Sigmoid colon (tissue), 7 donors: ENCODE results near the gene QRFPR. TPM values are rescaled to one million over a fixed set of nuclear protein-coding genes. Genes with fewer than 3 reads are reported as not detected.

Experiments used
- DNase-seq: peaks from one replicate; pipeline ENCODE4 v3.0.0-alpha.2; 2019
- H3K27ac ChIP-seq, 4 donors: fragments of 200-600 bp; sonication (generic); one replicate each; pipeline ENCODE4 v1.5.1; 2016 to 2019; ENCODE audit warnings: mild to moderate bottlenecking in 1 of 4
- H3K27me3 ChIP-seq, 3 donors: fragments of 200-600 bp; sonication (generic); one replicate each; pipeline ENCODE4 v1.5.1; 2019; ENCODE audit warnings: mild to moderate bottlenecking in 1 of 3
- H3K36me3 ChIP-seq, 4 donors: fragments of 200-600 bp; sonication (generic); one replicate each; pipeline ENCODE4 v1.5.1; 2016 to 2019
- H3K4me1 ChIP-seq, 4 donors: fragments of 200-600 bp; sonication (generic); one replicate each; pipeline ENCODE4 v1.5.1; 2017 to 2019
- H3K4me3 ChIP-seq, 4 donors: fragments of 200-600 bp; sonication (generic); one replicate each; pipeline ENCODE4 v1.5.1; 2017 to 2019; ENCODE audit warnings: mild to moderate bottlenecking in 2 of 4, moderate library complexity in 1 of 4
- H3K9me3 ChIP-seq, 4 donors: fragments of 200-600 bp in 3 of 4; sonication (generic) in 3 of 4; one replicate each; pipeline versions ENCODE4 v1.5.1 to v1.6.1; 2013 to 2019
- CTCF ChIP-seq, 4 experiments: fragments of 450-650 bp in 3 of 4; fragments of 200-600 bp in 1 of 4; IDR thresholded peaks; one replicate each; pipeline ENCODE4 v1.5.1; 2016 to 2019; ENCODE audit warnings: antibody characterized with exemption in 4 of 4, mild to moderate bottlenecking in 3 of 4, moderate library complexity in 2 of 4
- EP300 ChIP-seq, 4 donors: sonication (generic); formaldehyde crosslinking; IDR thresholded peaks; one replicate each; pipeline ENCODE4 v1.6.1; 2017; ENCODE audit warnings: antibody characterized with exemption in 4 of 4
- POLR2A ChIP-seq, 2 donors: fragments of 450-650 bp; IDR thresholded peaks; one replicate each; pipeline ENCODE4 v1.6.1; 2016; ENCODE audit warnings: antibody characterized with exemption in 2 of 2, mild to moderate bottlenecking in 2 of 2, moderate library complexity in 2 of 2
- POLR2AphosphoS5 ChIP-seq, 4 donors: sonication (generic); formaldehyde crosslinking; IDR thresholded peaks; one replicate each; pipeline ENCODE4 v1.6.1; 2017; ENCODE audit warnings: antibody characterized with exemption in 4 of 4
- WGBS, 2 donors: extraction: QIAGEN DNeasy Blood & Tissue Kit; methylation state at CpG; one replicate each; pipeline ENCODE4 v1.1.7; 2013; 5-methylcytosine and 5-hydroxymethylcytosine counted together
- intact Hi-C: fragments of 100-400 bp; cut with DNase I; formaldehyde crosslinking; loops from one replicate; pipeline ENCODE4 v1.15.1; 2023
- polyA plus RNA-seq, 3 donors: library from polyadenylated mRNA; stranded (reverse); fragments of 200-250 nt; gene quantifications; one replicate each; pipeline ENCODE4 v1.2.3, GENCODE V29; 2013
- total RNA-seq, 4 donors: library from RNA; depleted of rRNA; stranded (reverse); fragments of >200 nt; gene quantifications; one replicate each; pipeline ENCODE4 v1.1.0, GENCODE V29; 2016
- donor health status: healthy with polysubstance abuse.
- donor health status: Bipolar disorder and iron deficiency.
- donor health status: healthy.

The QRFPR gene
- total and polyA plus RNA-seq, 7 donors = 0.04 to 0.71 TPM; not detected in 5

GRCh38 chr4:121400632-121401031, 19.8 kb upstream of the QRFPR start:
- DNase-seq = no peak
- Histone ChIP-seq H3K9me3 (no peaks in the 10 kb centered on the region), H3K36me3 (no peaks in the 10 kb centered on the region), H3K27me3 (no peaks in the 10 kb centered on the region), H3K4me3 (no peak overlapping the region), H3K4me1 (peaks cover 0 to 17% (median 14%) of the 10 kb centered on the region in 4 donors), H3K27ac (no peak overlapping the region)
- 91 to 92% methylated on average over 4 of the region's 4 CpGs for WGBS, 2 donors
- intact Hi-C loops = no loop called here
- TF ChIP-seq POLR2A (IDR thresholded peaks at IDR 0.05) (no peak), CTCF (IDR thresholded peaks at IDR 0.05) (no peak), EP300 (IDR thresholded peaks at IDR 0.05) (no peak), POLR2AphosphoS5 (IDR thresholded peaks at IDR 0.05) (no peak)

GRCh38 chr4:121397941-121398601, 17.3 kb upstream of the QRFPR start:
- intact Hi-C loops = no loop called here
- no peaks in the 10 kb centered on the region for H3K27me3 ChIP-seq
- H3K36me3 ChIP-seq = no peaks in the 10 kb centered on the region
- 66 to 81% methylated on average over 1 of the region's 1 CpG for WGBS, 2 donors
- H3K4me1 ChIP-seq = peaks cover 0 to 17% (median 14%) of the 10 kb centered on the region in 4 donors
- no peaks in the 10 kb centered on the region for H3K9me3 ChIP-seq
- H3K27ac ChIP-seq = peak overlapping the region in 3 of 4 donors; percentile 48 to 79 (median 74)
- H3K4me3 ChIP-seq = no peak overlapping the region
- peak; percentile 80 for DNase-seq
- peak in 3 of 4 donors; percentile 34 to 59 (median 40) for TF ChIP-seq EP300 (IDR thresholded peaks at IDR 0.05)
- TF ChIP-seq POLR2AphosphoS5 (IDR thresholded peaks at IDR 0.05) = peak; percentile 53 to 79 (median 76)
- no peak for TF ChIP-seq CTCF (IDR thresholded peaks at IDR 0.05)

- Histone ChIP-seq H3K4me1 (peaks cover 0 to 17% (median 14%) of the 10 kb centered on the region in 4 donors), H3K9me3 (no peaks in the 10 kb centered on the region), H3K27ac (peak overlapping the region in 3 of 4 donors; percentile 48 to 79 (median 74)), H3K27me3 (no peaks in the 10 kb centered on the region), H3K4me3 (no peak overlapping the region), H3K36me3 (no peaks in the 10 kb centered on the region)
- TF ChIP-seq EP300 (IDR thresholded peaks at IDR 0.05) = no peak
- TF ChIP-seq CTCF (IDR thresholded peaks at IDR 0.05) = no peak
- no peak for TF ChIP-seq POLR2AphosphoS5 (IDR thresholded peaks at IDR 0.05)
- TF ChIP-seq POLR2A (IDR thresholded peaks at IDR 0.05) = no peak
- 48 to 64% methylated on average over 3 of the region's 3 CpGs for WGBS, 2 donors
- intact Hi-C loops = no loop called here
- DNase-seq = no peak
Measured at GRCh38 chr4:121397434-121397833, 16.6 kb upstream of the QRFPR start.

GRCh38 chr4:121392426-121393086, 11.7 kb upstream of the QRFPR start:
- WGBS, 2 donors = 52 to 62% methylated on average over 5 of the region's 5 CpGs
- Histone ChIP-seq H3K27me3 (no peaks in the 10 kb centered on the region), H3K9me3 (no peaks in the 10 kb centered on the region), H3K27ac (no peak overlapping the region), H3K4me1 (peaks cover 0 to 16% (median 5%) of the 10 kb centered on the region in 4 donors), H3K36me3 (no peaks in the 10 kb centered on the region), H3K4me3 (no peak overlapping the region)
- DNase-seq = no peak
- TF ChIP-seq POLR2AphosphoS5 (IDR thresholded peaks at IDR 0.05) = no peak
- no peak for TF ChIP-seq POLR2A (IDR thresholded peaks at IDR 0.05)
- TF ChIP-seq CTCF (IDR thresholded peaks at IDR 0.05) = no peak
- no peak for TF ChIP-seq EP300 (IDR thresholded peaks at IDR 0.05)
- intact Hi-C loops = no loop called here
